HG02588 (cell line): Measurements from ENCODE around the gene ZNF827.

Experiments
- ATAC-seq: cut with Tn5 transposase; IDR thresholded peaks from one replicate; pipeline ENCODE4 v1.9.1; 2021; ENCODE audit warnings: mild to moderate bottlenecking, moderate library complexity; ENCODE audit not compliant: unreplicated experiment

ZNF827 gene

GRCh38 chr4:145868637-145869409 is 69.8 kb downstream of the ZNF827 start:
- peak; percentile 65 for ATAC-seq

GRCh38 chr4:145867406-145867805 is 71.2 kb downstream of the ZNF827 start:
- ATAC-seq = no peak

GRCh38 chr4:145866991-145867390 is 71.6 kb downstream of the ZNF827 start:
- ATAC-seq = no peak

- no peak for ATAC-seq
These were observed 73.2 kb downstream of the ZNF827 start for GRCh38 chr4:145865274-145865941.

- no peak for ATAC-seq
These were observed 75.4 kb downstream of the ZNF827 start for GRCh38 chr4:145863191-145863590.

GRCh38 chr4:145861336-145862318 is 77.0 kb downstream of the ZNF827 start:
- ATAC-seq = no peak

GRCh38 chr4:145860897-145861296 is 77.7 kb downstream of the ZNF827 start:
- no peak for ATAC-seq

- ATAC-seq = no peak
These were observed 78.2 kb downstream of the ZNF827 start for GRCh38 chr4:145860446-145860845.

- no peak for ATAC-seq
These were observed 78.7 kb downstream of the ZNF827 start for GRCh38 chr4:145859926-145860325.

- ATAC-seq = no peak
These were observed 79.2 kb downstream of the ZNF827 start for GRCh38 chr4:145859426-145859825.

- ATAC-seq = no peak
These were observed 86.3 kb downstream of the ZNF827 start for GRCh38 chr4:145852256-145852839.

- no peak for ATAC-seq
These were observed 87.0 kb downstream of the ZNF827 start for GRCh38 chr4:145851511-145852201.

- ATAC-seq = no peak
These were observed 90.9 kb downstream of the ZNF827 start for GRCh38 chr4:145847764-145848163.

GRCh38 chr4:145845118-145845517 is 93.5 kb downstream of the ZNF827 start:
- no peak for ATAC-seq

GRCh38 chr4:145843639-145844038 is 95.0 kb downstream of the ZNF827 start:
- ATAC-seq = no peak

GRCh38 chr4:145843148-145843547 is 95.5 kb downstream of the ZNF827 start:
- no peak for ATAC-seq

GRCh38 chr4:145842224-145842887 is 96.3 kb downstream of the ZNF827 start:
- no peak for ATAC-seq

GRCh38 chr4:145840801-145841200 is 97.8 kb downstream of the ZNF827 start:
- no peak for ATAC-seq

GRCh38 chr4:145840162-145840768 is 98.4 kb downstream of the ZNF827 start:
- ATAC-seq = no peak
